GM19397 (cell line): ENCODE measurements around the gene ABCC5.

Source experiments
- ATAC-seq: cut with Tn5 transposase; IDR thresholded peaks from one replicate; pipeline ENCODE4 v1.9.1; 2021; ENCODE audit warnings: mild to moderate bottlenecking, moderate library complexity; ENCODE audit not compliant: unreplicated experiment

ABCC5 gene

DNA sequence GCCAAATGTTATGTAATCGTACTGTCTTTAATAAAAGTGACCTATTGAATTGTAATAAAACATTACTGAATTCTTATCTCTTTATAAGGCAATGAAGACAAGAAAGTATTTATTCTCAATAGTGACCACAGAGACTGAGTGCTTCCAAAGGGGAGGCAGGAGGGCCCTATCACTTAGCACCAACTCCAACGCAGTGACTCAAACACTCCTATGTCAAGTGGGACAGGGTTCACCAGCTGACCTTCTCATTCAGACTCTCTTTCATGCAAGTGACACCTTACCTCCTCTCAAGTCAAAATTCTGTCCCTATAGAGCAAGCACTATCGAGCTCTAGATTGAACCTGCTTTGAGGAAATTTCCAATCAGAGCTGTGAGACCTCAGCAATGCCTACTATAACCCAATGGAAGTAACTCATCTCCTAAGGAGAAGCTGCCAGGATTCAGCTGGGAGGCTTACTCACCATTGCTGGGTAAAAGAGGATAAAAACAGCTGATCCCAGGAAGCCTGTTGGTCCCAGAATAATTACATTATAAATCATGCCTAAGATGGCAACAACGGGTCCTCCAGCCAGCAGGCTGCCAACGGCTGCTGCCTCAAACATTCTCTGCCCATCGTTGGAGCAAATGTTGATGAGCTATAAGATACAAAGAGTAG is 35.6 kb downstream of the ABCC5 start:
- ATAC-seq = no peak

DNA sequence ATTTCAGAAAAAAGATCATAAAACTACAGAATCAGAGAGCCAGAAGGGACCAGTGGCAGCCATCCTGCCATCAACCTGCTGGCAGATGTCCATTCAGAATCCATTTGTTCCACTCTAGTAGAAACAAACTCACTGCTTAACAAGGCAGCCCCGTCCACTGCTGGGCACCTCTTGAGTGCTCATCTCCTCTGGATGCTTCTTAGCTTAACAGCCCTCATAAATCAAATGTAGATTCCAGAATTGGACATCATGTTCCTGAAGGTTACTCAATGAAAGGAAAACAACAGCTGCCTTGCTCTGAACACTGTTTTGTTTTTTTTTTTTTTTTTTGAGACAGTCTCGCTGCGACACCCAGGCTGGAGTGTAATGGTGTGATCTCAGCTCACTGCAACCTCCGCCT is 37.3 kb downstream of the ABCC5 start:
- ATAC-seq = no peak

DNA sequence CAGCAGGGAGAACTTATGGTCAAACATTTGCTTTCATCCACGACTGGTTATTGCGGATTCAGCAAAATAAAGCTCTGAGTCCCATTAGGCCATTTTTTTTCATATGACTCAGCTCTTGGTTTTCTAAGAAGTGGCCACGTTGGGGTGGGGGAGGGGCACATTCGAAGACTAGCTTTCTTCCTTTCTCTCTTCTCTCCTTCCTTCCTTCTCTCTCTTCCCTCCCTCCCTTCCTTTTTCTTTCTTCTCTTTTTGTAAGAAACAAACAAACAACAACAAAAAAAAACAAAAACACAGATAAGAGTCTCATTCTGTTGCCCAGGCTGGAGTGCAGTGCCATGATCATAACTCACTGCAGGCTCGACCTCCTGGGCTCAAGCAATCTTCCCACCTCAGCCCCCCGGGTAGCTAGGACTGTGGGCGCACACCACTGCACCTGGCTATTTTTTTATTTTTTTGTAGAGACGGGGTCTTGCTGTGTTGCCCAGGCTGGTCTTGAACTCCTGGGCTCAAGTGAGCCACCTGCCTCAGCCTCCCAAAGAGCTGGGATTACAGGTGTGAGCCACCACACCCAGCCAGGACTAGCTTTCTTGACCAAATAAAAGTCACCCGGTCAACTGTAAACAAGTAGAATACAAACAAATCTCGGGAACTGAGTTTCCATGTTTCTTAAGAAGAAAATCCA is 41.6 kb downstream of the ABCC5 start:
- ATAC-seq = no peak

GRCh38 chr3:183968666-183969245 is 48.9 kb downstream of the ABCC5 start:
- no peak for ATAC-seq

- ATAC-seq = no peak
These were observed 50.0 kb downstream of the ABCC5 start for GRCh38 chr3:183967693-183968092.

DNA sequence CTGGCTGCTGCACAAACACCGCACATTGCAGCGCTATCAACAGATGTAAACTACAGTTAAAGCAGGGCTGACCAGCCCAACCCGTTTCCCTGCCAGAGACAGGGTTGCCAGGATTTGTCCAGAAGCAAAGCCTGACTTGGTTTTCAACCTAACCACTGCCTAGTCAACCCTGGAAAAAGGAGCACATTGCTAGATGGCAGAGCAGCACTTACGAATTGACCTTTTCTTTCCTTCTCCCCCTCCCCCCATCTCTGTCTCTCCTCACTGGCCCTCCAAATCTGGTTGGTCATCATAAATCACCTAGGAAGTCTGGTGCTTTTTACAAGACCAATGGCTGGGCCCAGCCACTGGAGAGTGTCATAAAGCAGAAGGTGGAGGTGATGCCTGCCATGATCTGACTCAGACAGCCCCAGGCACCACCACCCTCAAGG is 51.3 kb downstream of the ABCC5 start:
- no peak for ATAC-seq

GRCh38 chr3:183962807-183963206 is 54.9 kb downstream of the ABCC5 start:
- ATAC-seq = no peak

- ATAC-seq = no peak
These were observed 58.5 kb downstream of the ABCC5 start for GRCh38 chr3:183959214-183959613.

GRCh38 chr3:183958775-183959174 is 58.9 kb downstream of the ABCC5 start:
- ATAC-seq = no peak

GRCh38 chr3:183958226-183958625 is 59.5 kb downstream of the ABCC5 start:
- ATAC-seq = no peak

- ATAC-seq = no peak
These were observed 62.8 kb downstream of the ABCC5 start for GRCh38 chr3:183954875-183955274.

GRCh38 chr3:183953471-183954070 is 64.1 kb downstream of the ABCC5 start:
- ATAC-seq = no peak

- ATAC-seq = no peak
These were observed 66.2 kb downstream of the ABCC5 start for GRCh38 chr3:183951459-183951858.

DNA sequence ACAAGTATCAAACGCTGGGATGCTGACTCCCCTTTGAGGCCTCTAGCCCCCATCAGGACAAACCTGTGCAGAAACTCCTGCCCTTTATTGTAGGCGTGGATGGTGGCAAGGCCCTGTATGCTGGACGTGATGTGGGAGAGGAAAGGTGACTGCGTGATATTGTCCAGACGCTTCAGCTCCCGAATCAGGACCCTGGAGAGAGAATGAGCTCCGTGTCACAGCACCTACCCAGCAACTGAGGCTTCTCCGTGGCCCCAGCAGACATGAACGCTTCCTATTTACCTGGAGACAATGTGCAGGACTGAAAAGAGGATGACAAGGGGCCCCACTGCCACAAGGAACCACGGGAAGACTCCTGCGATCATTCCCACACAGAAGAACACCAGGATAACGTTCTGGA is 68.0 kb downstream of the ABCC5 start:
- no peak for ATAC-seq

- no peak for ATAC-seq
These were observed 71.6 kb downstream of the ABCC5 start for GRCh38 chr3:183946037-183946436.

DNA sequence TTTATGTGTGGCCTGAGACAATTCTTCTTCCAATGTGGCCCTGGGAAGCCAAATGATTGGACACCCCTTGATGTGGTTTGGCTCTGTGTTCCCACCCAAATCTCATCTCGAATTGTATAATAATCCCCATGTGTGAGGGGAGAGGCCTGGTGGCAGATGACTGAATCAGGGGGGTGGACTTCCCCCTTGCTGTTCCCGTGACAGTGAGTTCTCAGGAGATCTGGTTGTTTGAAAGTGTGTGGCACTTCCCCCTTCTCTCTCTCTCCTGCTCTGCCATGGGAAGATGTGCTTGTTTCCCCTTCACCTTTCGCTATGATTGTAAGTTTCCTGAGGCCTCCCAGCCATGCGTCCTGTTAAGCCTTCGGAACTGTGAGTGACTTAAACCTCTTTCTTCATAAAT is 72.9 kb downstream of the ABCC5 start:
- no peak for ATAC-seq

DNA sequence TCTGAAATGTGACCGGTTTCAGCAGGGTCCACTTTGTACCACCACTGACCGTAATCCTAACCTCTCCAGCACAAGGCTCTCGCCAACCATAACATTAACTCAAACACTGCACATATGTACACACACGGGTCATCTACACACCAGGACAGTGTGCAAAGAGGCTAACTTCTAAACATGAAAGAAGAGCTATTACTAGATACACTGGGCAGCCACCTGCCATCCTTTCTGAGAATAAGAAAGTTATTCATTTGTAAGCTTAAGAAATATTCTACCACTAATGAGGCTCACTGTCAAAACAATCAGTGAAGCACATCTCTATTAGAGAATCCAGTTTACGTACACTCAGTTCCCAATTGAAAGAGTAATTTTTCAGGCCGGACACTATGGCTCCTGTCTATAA is 73.9 kb downstream of the ABCC5 start:
- ATAC-seq = no peak

DNA sequence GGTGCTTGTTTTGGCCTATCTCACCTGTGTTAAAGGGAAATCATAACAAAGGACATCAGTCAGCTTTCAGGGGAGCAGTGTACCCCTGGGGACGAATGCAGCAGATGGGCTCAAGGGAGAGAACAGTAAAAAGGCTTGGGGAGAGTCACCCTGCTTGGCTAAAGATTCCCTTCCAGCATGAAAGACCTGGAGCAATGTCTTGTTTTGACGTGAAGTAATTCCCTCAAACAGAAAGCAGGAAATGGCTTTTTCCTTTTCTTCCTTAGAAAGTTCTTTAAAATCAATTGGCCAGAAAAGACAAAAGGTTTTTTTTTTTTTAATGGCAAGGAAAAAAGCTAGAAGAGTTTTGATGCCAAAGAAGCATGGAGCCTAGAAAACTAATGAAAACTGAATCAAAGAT is 76.5 kb downstream of the ABCC5 start:
- ATAC-seq = no peak

GRCh38 chr3:183937601-183938286 is 79.9 kb downstream of the ABCC5 start:
- ATAC-seq = no peak

DNA sequence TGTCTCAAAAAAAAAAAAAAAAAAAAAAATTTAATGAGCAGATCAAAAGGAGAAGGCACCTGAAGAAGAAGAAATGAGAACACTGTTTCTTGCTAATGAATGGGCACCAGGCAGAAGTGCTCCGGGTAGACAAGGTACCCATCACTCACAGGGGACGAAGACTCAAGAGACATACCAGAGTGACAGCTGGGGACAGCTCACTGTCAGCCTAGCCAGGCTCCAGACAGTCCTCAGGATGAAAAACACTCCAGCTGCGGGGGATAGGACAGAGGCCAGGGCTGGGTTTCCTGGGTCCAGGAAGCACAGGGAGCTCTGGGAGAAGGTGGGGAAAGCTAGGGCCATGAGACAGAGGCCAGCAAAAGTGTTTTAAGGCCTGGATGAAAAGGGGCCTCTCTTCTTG is 84.5 kb downstream of the ABCC5 start:
- no peak for ATAC-seq

DNA sequence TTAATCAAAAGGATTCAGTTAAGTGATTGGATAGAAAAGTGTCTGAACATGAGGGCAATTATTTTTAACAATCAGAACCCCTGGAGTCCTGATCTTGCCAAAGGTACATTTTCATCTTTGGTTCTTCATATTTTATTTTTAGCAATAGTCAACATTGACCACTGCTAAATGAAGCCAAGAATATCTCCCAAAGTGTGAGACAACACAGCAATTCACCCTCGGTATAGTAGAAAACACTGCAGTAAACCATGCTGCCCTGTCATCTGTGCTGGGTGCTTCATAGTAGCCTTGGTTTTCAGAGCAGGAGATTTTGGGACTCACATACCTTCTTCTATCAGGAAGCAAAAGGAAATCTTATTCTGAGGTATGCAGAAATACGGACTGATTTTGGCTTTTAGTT is 85.8 kb downstream of the ABCC5 start:
- ATAC-seq = no peak
